WERI-Rb-1 (cell line): ENCODE measurements around the gene ASCC1.

Source experiments
- DNase-seq: peaks from one replicate; pipeline ENCODE4 v3.0.0-alpha.2; 2020
- H3K27ac ChIP-seq: fragments of 250-450 bp; sonication (Bioruptor Pico); 2 replicates; pipeline ENCODE4 v1.5.1; 2020; ENCODE audit warnings: mild to moderate bottlenecking, moderate library complexity
- H3K27me3 ChIP-seq: fragments of 250-450 bp; sonication (Bioruptor Pico); 2 replicates; pipeline ENCODE4 v1.5.1; 2021; ENCODE audit warnings: mild to moderate bottlenecking, low read depth, moderate library complexity; ENCODE audit not compliant: insufficient read depth, severe bottlenecking
- H3K36me3 ChIP-seq: fragments of 250-450 bp; sonication (Bioruptor Pico); 2 replicates; pipeline ENCODE4 v1.5.1; 2020; ENCODE audit warnings: mild to moderate bottlenecking, moderate library complexity
- H3K4me3 ChIP-seq: 2 replicates; pipeline ENCODE4 v1.5.1; 2011; ENCODE audit warnings: low read depth, mild to moderate bottlenecking, control low read depth, low read length
- H3K9me3 ChIP-seq: fragments of 250-450 bp; sonication (Bioruptor Pico); 2 replicates; pipeline ENCODE4 v1.5.1; 2021; ENCODE audit warnings: mild to moderate bottlenecking, moderate library complexity; ENCODE audit not compliant: severe bottlenecking
- CTCF ChIP-seq: IDR thresholded peaks from 2 replicates; pipeline ENCODE4 v1.5.1; 2011; ENCODE audit warnings: low read depth, mild to moderate bottlenecking, control low read depth, inconsistent platforms, low read length

ASCC1 gene

GRCh38 chr10:72050873-72051272, 165.2 kb downstream of the ASCC1 start:
- Histone ChIP-seq H3K9me3 (peaks cover 2% of the 10 kb centered on the region), H3K27ac (no peak overlapping the region), H3K27me3 (no peaks in the 10 kb centered on the region), H3K4me3 (no peak overlapping the region), H3K36me3 (no peaks in the 10 kb centered on the region)
- no peak for TF ChIP-seq CTCF
- DNase-seq: no peak

GRCh38 chr10:72049969-72050781, 165.9 kb downstream of the ASCC1 start:
- Histone ChIP-seq H3K9me3 (peaks cover 2% of the 10 kb centered on the region), H3K27ac (no peak overlapping the region), H3K27me3 (no peaks in the 10 kb centered on the region), H3K4me3 (no peak overlapping the region), H3K36me3 (no peaks in the 10 kb centered on the region)
- TF ChIP-seq CTCF: no peak
- DNase-seq: peak; percentile 55

GRCh38 chr10:72049472-72049871, 166.6 kb downstream of the ASCC1 start:
- no peak for DNase-seq
- no peak overlapping the region for H3K27ac ChIP-seq
- H3K36me3 ChIP-seq: no peaks in the 10 kb centered on the region
- no peak for TF ChIP-seq CTCF
- H3K9me3 ChIP-seq: peaks cover 2% of the 10 kb centered on the region
- H3K4me3 ChIP-seq: no peak overlapping the region
- no peaks in the 10 kb centered on the region for H3K27me3 ChIP-seq

- TF ChIP-seq CTCF: peak; percentile 96
- no peaks in the 10 kb centered on the region for H3K36me3 ChIP-seq
- H3K9me3 ChIP-seq: peaks cover 2% of the 10 kb centered on the region
- peak; percentile 94 for DNase-seq
- no peak overlapping the region for H3K4me3 ChIP-seq
- H3K27ac ChIP-seq: no peak overlapping the region
- no peaks in the 10 kb centered on the region for H3K27me3 ChIP-seq
Measured at GRCh38 chr10:72048450-72049124, 167.5 kb downstream of the ASCC1 start.
